ENCODE measurements around the gene CCT8.
A peak's percentile ranks its signal among the peaks of the same experiment; 100 is the strongest.
"Not testable (repeated sequence)": the region's sequence is repeated elsewhere in the genome, so short reads cannot be mapped to it uniquely, and the experiment has no call there.

CCT8 gene

GRCh38 chr21:29025328-29025713 is 48.1 kb downstream of the CCT8 start:
- CTCF ChIA-PET, result no interaction called here
- H3K27ac ChIP-seq, result peak overlapping the region; percentile 91
- TF ChIP-seq CTCF (conservative IDR thresholded peaks at IDR 0.05; ENCODE audit: low read depth), result no peak
- POLR2A ChIA-PET (ENCODE audit: low non-redundant PET), result interaction anchor here (2.1 kb wide), 1 partner anchor 23 kb away, joined by 7 read pairs; no protein-coding TSS in a partner anchor
- peak; percentile 17 for DNase-seq (ENCODE audit: low spot score)

GRCh38 chr21:29024474-29025327 is 48.7 kb downstream of the CCT8 start, which contains the start of gene USP16:
USP16 (plus strand) TSS chr21:29024668; CDS start chr21:29027914, 3,246 bp downstream.
- ChIA-PET POLR2A (ENCODE audit: low non-redundant PET) (interaction anchor here (1.0 to 2.1 kb wide), 2 partner anchors 22 to 32 kb away, joined by 4 to 7 read pairs; partner anchors contain the start of gene LTN1), CTCF (no interaction called here)
- peak; percentile 99 for DNase-seq (ENCODE audit: low spot score)
- no peak for TF ChIP-seq CTCF (conservative IDR thresholded peaks at IDR 0.05; ENCODE audit: low read depth)
- peak within 1 kb of the TSS; percentile 91 for H3K27ac ChIP-seq

- ChIA-PET CTCF (no interaction called here), POLR2A (ENCODE audit: low non-redundant PET) (no interaction called here)
- peak overlapping the region; percentile 16; the same call in 1 of the 2 replicates for H3K27ac ChIP-seq
- no peak for DNase-seq (ENCODE audit: low spot score)
- TF ChIP-seq CTCF (conservative IDR thresholded peaks at IDR 0.05; ENCODE audit: low read depth), result no peak
Observed at GRCh38 chr21:29022166-29022565, 51.3 kb downstream of the CCT8 start.

- TF ChIP-seq CTCF (conservative IDR thresholded peaks at IDR 0.05; ENCODE audit: low read depth), result no peak
- no peak for DNase-seq (ENCODE audit: low spot score)
- peak overlapping the region; percentile 79 for H3K27ac ChIP-seq
- CTCF ChIA-PET, result interaction anchor here (0.6 kb wide), 2 partner anchors 13 to 340 kb away, joined by 3 to 6 read pairs; no protein-coding TSS in a partner anchor
- POLR2A ChIA-PET (ENCODE audit: low non-redundant PET), result interaction anchor here (1.3 to 1.5 kb wide), 2 partner anchors 13 to 16 kb away, joined by 3 to 8 read pairs; no protein-coding TSS in a partner anchor
Observed at GRCh38 chr21:29018540-29018939, 54.9 kb downstream of the CCT8 start.

GRCh38 chr21:29017639-29018237 is 55.7 kb downstream of the CCT8 start:
- no peak overlapping the region for H3K27ac ChIP-seq
- no peak for TF ChIP-seq CTCF (conservative IDR thresholded peaks at IDR 0.05; ENCODE audit: low read depth)
- POLR2A ChIA-PET (ENCODE audit: low non-redundant PET), result interaction anchor here (1.5 kb wide), 1 partner anchor 15 kb away, joined by 8 read pairs; no protein-coding TSS in a partner anchor
- CTCF ChIA-PET, result interaction anchor here (0.6 to 0.9 kb wide), 3 partner anchors 12 to 1027 kb away, joined by 4 to 5 read pairs (median 4); partner anchors contain the start of gene CCT8
- no peak for DNase-seq (ENCODE audit: low spot score)

- CTCF ChIA-PET; H3K27ac ChIP-seq; DNase-seq (ENCODE audit: low spot score); POLR2A ChIA-PET (ENCODE audit: low non-redundant PET): not testable (repeated sequence)
Observed at GRCh38 chr21:29011236-29011635, 62.2 kb downstream of the CCT8 start.
